OCI-LY1 (cell line): ENCODE results near the gene TRANK1.

Experiments used
- H2AFZ ChIP-seq: fragments of 200-600 bp; sonication (generic), shearing (Covaris generic); 2 replicates; pipeline ENCODE4 v1.6.0; 2014; ENCODE audit warnings: antibody characterized with exemption, mild to moderate bottlenecking, low read length
- H3F3A ChIP-seq: fragments of 200-600 bp; sonication (generic), shearing (Covaris generic); 2 replicates; pipeline ENCODE4 v1.6.0; 2014; ENCODE audit warnings: mild to moderate bottlenecking, antibody characterized with exemption, low read length, moderate library complexity; ENCODE audit not compliant: insufficient read depth
- H3K27ac ChIP-seq: fragments of 200-600 bp; sonication (generic); 2 replicates; pipeline ENCODE4 v1.5.1; 2014; ENCODE audit warnings: low read length, mixed run types, mild to moderate bottlenecking, low read depth; ENCODE audit not compliant: poor library complexity, severe bottlenecking
- H3K27me3 ChIP-seq: fragments of 200-600 bp; sonication (generic); 2 replicates; pipeline ENCODE4 v1.6.0; 2014; ENCODE audit warnings: antibody characterized with exemption, mild to moderate bottlenecking, low read length, moderate library complexity; ENCODE audit not compliant: insufficient read depth
- H3K36me3 ChIP-seq: fragments of 200-600 bp; sonication (generic); 2 replicates; pipeline ENCODE4 v1.6.1; 2014; ENCODE audit warnings: mild to moderate bottlenecking, antibody characterized with exemption, low read length, moderate library complexity, mixed read lengths; ENCODE audit not compliant: insufficient read depth
- H3K4me1 ChIP-seq: fragments of 200-600 bp; sonication (generic); 2 replicates; pipeline ENCODE4 v1.5.1; 2014; ENCODE audit warnings: mild to moderate bottlenecking, low read length, moderate library complexity; ENCODE audit not compliant: insufficient read depth, severe bottlenecking
- H3K4me2 ChIP-seq: fragments of 200-600 bp; sonication (generic), shearing (Covaris generic); 2 replicates; pipeline ENCODE4 v1.6.1; 2014; ENCODE audit warnings: low read length
- H3K4me3 ChIP-seq: fragments of 200-600 bp; sonication (generic); 2 replicates; pipeline ENCODE4 v1.5.1; 2014; ENCODE audit warnings: low read length, low read depth, mild to moderate bottlenecking, mixed read lengths; ENCODE audit not compliant: poor library complexity, severe bottlenecking
- H3K79me2 ChIP-seq: fragments of 200-600 bp; shearing (Covaris generic); 2 replicates; pipeline ENCODE4 v1.6.1; 2016; ENCODE audit warnings: mixed run types, low read length, mixed read lengths; ENCODE audit not compliant: insufficient read depth
- H3K9ac ChIP-seq: fragments of 200-600 bp; sonication (generic), shearing (Covaris generic); 2 replicates; pipeline ENCODE4 v1.6.1; 2014; ENCODE audit warnings: mild to moderate bottlenecking, low read length, mixed read lengths
- H3K9me2 ChIP-seq: fragments of 200-600 bp; sonication (generic), shearing (Covaris generic); 2 replicates; pipeline ENCODE4 v1.6.1; 2014; ENCODE audit warnings: low read depth, mild to moderate bottlenecking, low read length, mixed read lengths
- H3K9me3 ChIP-seq: fragments of 200-600 bp; shearing (Covaris generic); 2 replicates; pipeline ENCODE4 v1.6.1; 2014; ENCODE audit warnings: low read length, mixed read lengths
- H4K20me1 ChIP-seq: fragments of 200-600 bp; sonication (generic), shearing (Covaris generic); 2 replicates; pipeline ENCODE4 v1.6.0; 2016; ENCODE audit warnings: mild to moderate bottlenecking, low read length; ENCODE audit not compliant: insufficient read depth
- CTCF ChIP-seq: fragments of 200-600 bp; sonication (generic), shearing (Covaris generic); IDR thresholded peaks from 2 replicates; pipeline ENCODE4 v1.5.1; 2017; ENCODE audit warnings: mild to moderate bottlenecking, antibody characterized with exemption, low read length, moderate library complexity, mixed read lengths
- EZH2 ChIP-seq: fragments of 200-600 bp; sonication (generic), shearing (Covaris generic); IDR thresholded peaks from 2 replicates; pipeline ENCODE4 v1.8.0; 2017; ENCODE audit warnings: borderline replicate concordance, mixed run types, mild to moderate bottlenecking, antibody characterized with exemption, low read length, moderate library complexity, mixed read lengths

TRANK1 gene

GRCh38 chr3:36923523-36923943 is 21.3 kb downstream of the TRANK1 start:
- H2AFZ ChIP-seq = no peak overlapping the region
- peak overlapping the region; percentile 94 for H3K27ac ChIP-seq
- H3K9me2 ChIP-seq = no peaks in the 10 kb centered on the region
- H3K9ac ChIP-seq = peak overlapping the region; percentile 89
- TF ChIP-seq EZH2 (no peak), CTCF (peak; percentile 54)
- H3K27me3 ChIP-seq = no peaks in the 10 kb centered on the region
- peaks cover 73% of the 10 kb centered on the region for H3K4me1 ChIP-seq
- H3F3A ChIP-seq = no peaks in the 10 kb centered on the region; the same call in 1 of the 2 replicates
- peak overlapping the region; percentile 73 for H3K4me3 ChIP-seq
- no peaks in the 10 kb centered on the region for H4K20me1 ChIP-seq
- peaks cover 27% of the 10 kb centered on the region for H3K36me3 ChIP-seq
- peaks cover 9% of the 10 kb centered on the region for H3K9me3 ChIP-seq
- peaks cover 41% of the 10 kb centered on the region for H3K79me2 ChIP-seq
- peak overlapping the region; percentile 98 for H3K4me2 ChIP-seq

- H3K9me2 ChIP-seq = no peaks in the 10 kb centered on the region
- H3K4me3 ChIP-seq = no peak overlapping the region
- no peak for TF ChIP-seq EZH2
- TF ChIP-seq CTCF = no peak
Measured at GRCh38 chr3:36920884-36921567, 23.8 kb downstream of the TRANK1 start.

GRCh38 chr3:36919439-36920160 is 25.3 kb downstream of the TRANK1 start:
- Histone ChIP-seq H3F3A (no peaks in the 10 kb centered on the region; the same call in 1 of the 2 replicates), H3K4me1 (peaks cover 65% of the 10 kb centered on the region), H3K27me3 (no peaks in the 10 kb centered on the region), H4K20me1 (no peaks in the 10 kb centered on the region), H3K9ac (no peak overlapping the region; the same call in 1 of the 2 replicates), H3K9me3 (peaks cover 9% of the 10 kb centered on the region), H3K36me3 (peaks cover 31% of the 10 kb centered on the region), H3K9me2 (no peaks in the 10 kb centered on the region), H3K27ac (peak overlapping the region; percentile 57), H3K79me2 (peaks cover 65% of the 10 kb centered on the region), H3K4me2 (peak overlapping the region; percentile 55; the same call in 1 of the 2 replicates), H2AFZ (no peak overlapping the region), H3K4me3 (no peak overlapping the region)
- no peak for TF ChIP-seq EZH2
- TF ChIP-seq CTCF = no peak

More at GRCh38 chr3:36920884-36921567, 23.8 kb downstream of the TRANK1 start:
- H3K9ac ChIP-seq = no peak overlapping the region
- peaks cover 9% of the 10 kb centered on the region for H3K9me3 ChIP-seq
- no peaks in the 10 kb centered on the region for H4K20me1 ChIP-seq
- no peak overlapping the region for H3K4me2 ChIP-seq
- H3K36me3 ChIP-seq = peaks cover 27% of the 10 kb centered on the region
- peaks cover 58% of the 10 kb centered on the region for H3K79me2 ChIP-seq
- no peak overlapping the region for H2AFZ ChIP-seq
- no peaks in the 10 kb centered on the region; the same call in 1 of the 2 replicates for H3F3A ChIP-seq
- H3K4me1 ChIP-seq = peaks cover 72% of the 10 kb centered on the region
- H3K27me3 ChIP-seq = no peaks in the 10 kb centered on the region
- H3K27ac ChIP-seq = no peak overlapping the region
